ENCODE data around the gene MUC22. TPM values are rescaled to one million over a fixed set of nuclear protein-coding genes. Genes with fewer than 3 reads are reported as not detected.
A peak's percentile ranks its signal among the peaks of the same experiment; 100 is the strongest.

Gene MUC22
- total RNA-seq, 2 experiments from 2014 or later = not detected

DNA sequence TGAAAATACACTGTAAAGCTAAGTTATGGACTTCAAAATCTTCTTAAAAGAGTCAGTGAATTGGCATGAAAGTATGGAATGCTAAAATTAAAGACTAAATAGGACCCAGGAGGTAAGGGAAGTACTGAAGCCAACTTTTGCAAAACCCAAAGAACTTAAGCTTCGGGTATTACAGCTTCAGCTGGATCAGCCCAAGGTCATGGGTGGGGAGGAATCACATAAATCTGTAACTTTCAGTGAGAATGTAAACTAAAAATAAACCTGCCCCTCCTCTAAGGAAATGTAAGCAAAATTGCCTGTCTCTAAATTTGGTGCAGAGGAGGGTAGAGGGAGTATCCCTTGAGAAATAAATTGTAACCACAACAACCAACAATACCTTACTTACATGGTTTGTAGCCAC, 31.1 kb upstream of the MUC22 start:
- ChIA-PET POLR2A (no interaction called here), CTCF (interaction anchor here (1.1 to 1.6 kb wide), 2 partner anchors 101 to 108 kb away, joined by 3 to 4 read pairs; no protein-coding TSS in a partner anchor)

GRCh38 chr6:30979690-30980089, 30.6 kb upstream of the MUC22 start:
- DNase-seq = no peak
- peaks cover 45% of the 10 kb centered on the region for H3K27me3 Mint-ChIP-seq (ENCODE audit: low read depth)
- no peak overlapping the region for H3K27ac Mint-ChIP-seq
- no peaks in the 10 kb centered on the region for H3K36me3 Mint-ChIP-seq (ENCODE audit: low read depth)
- no peak overlapping the region for H3K4me3 Mint-ChIP-seq
- CTCF ChIA-PET = interaction anchor here (1.6 kb wide), 1 partner anchor 108 kb away, joined by 4 read pairs; no protein-coding TSS in a partner anchor
- POLR2A ChIA-PET = no interaction called here
- H3K4me1 Mint-ChIP-seq (ENCODE audit: low read depth) = peaks cover 4% of the 10 kb centered on the region
- H3K9me3 Mint-ChIP-seq (ENCODE audit: insufficient read depth) = no peaks in the 10 kb centered on the region
- ATAC-seq = no peak

More for the DNA sequence above, 31.1 kb upstream of the MUC22 start:
- Mint-ChIP-seq H3K27ac (no peak overlapping the region), H3K36me3 (ENCODE audit: low read depth) (no peaks in the 10 kb centered on the region), H3K27me3 (ENCODE audit: low read depth) (peaks cover 46% of the 10 kb centered on the region), H3K9me3 (ENCODE audit: insufficient read depth) (no peaks in the 10 kb centered on the region), H3K4me1 (ENCODE audit: low read depth) (peaks cover 4% of the 10 kb centered on the region), H3K4me3 (no peak overlapping the region)
- DNase-seq (no peak), ATAC-seq (no peak)

- H3K27ac Mint-ChIP-seq = no peak overlapping the region
- DNase-seq = no peak
- ChIA-PET POLR2A (no interaction called here), CTCF (interaction anchor here (1.0 to 1.3 kb wide), 3 partner anchors 74 to 105 kb away, joined by 3 read pairs; no protein-coding TSS in a partner anchor)
- peaks cover 11% of the 10 kb centered on the region for H3K4me1 Mint-ChIP-seq (ENCODE audit: low read depth)
- no peak overlapping the region for H3K4me3 Mint-ChIP-seq
- H3K9me3 Mint-ChIP-seq (ENCODE audit: insufficient read depth) = no peaks in the 10 kb centered on the region
- no peaks in the 10 kb centered on the region for H3K36me3 Mint-ChIP-seq (ENCODE audit: low read depth)
- H3K27me3 Mint-ChIP-seq (ENCODE audit: low read depth) = peaks cover 41% of the 10 kb centered on the region
- ATAC-seq = no peak
These were observed 28.1 kb upstream of the MUC22 start for GRCh38 chr6:30981942-30982772.

GRCh38 chr6:30983439-30983838, 26.8 kb upstream of the MUC22 start, which contains the start of gene MUC21:
Gene MUC21, plus strand, starts transcription at chr6:30983718. Its CDS starts 241 bp downstream, at chr6:30983959.
- H3K27me3 Mint-ChIP-seq (ENCODE audit: low read depth) = peaks cover 31% of the 10 kb centered on the region
- H3K27ac Mint-ChIP-seq = no peak within 1 kb of the TSS
- no peak for ATAC-seq
- no peaks in the 10 kb centered on the region for H3K36me3 Mint-ChIP-seq (ENCODE audit: low read depth)
- H3K4me1 Mint-ChIP-seq (ENCODE audit: low read depth) = peaks cover 11% of the 10 kb centered on the region
- POLR2A ChIA-PET = no interaction called here
- no peak for DNase-seq
- no peaks in the 10 kb centered on the region for H3K9me3 Mint-ChIP-seq (ENCODE audit: insufficient read depth)
- no peak within 1 kb of the TSS for H3K4me3 Mint-ChIP-seq
- CTCF ChIA-PET = no interaction called here

DNA sequence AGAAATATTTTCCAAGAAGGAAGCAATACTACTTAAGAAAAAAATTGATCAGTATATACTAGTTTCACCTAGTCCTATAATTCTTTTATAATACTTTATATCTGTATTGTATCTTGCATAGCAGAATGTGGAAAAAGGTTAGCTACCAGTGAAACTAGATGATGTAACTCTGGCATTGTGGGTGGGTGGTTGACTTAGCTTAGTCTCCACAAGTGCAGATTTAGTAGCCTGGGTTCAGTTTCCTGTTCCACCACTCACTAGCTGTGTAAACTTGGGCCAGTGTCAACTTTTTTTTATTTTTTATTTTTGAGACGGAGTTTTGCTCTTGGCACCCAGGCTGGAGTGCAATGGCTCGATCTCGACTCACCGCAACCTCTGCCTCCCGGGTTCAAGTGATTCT, 24.8 kb upstream of the MUC22 start:
- Mint-ChIP-seq H3K36me3 (ENCODE audit: low read depth) (no peaks in the 10 kb centered on the region), H3K4me3 (no peak overlapping the region), H3K9me3 (ENCODE audit: insufficient read depth) (no peaks in the 10 kb centered on the region), H3K4me1 (ENCODE audit: low read depth) (peaks cover 22% of the 10 kb centered on the region), H3K27me3 (ENCODE audit: low read depth) (peaks cover 21% of the 10 kb centered on the region), H3K27ac (no peak overlapping the region)
- ATAC-seq (no peak), DNase-seq (no peak)
- POLR2A ChIA-PET = no interaction called here
- CTCF ChIA-PET = interaction anchor here (1.0 kb wide), 1 partner anchor 19 kb away, joined by 3 read pairs; no protein-coding TSS in a partner anchor

DNA sequence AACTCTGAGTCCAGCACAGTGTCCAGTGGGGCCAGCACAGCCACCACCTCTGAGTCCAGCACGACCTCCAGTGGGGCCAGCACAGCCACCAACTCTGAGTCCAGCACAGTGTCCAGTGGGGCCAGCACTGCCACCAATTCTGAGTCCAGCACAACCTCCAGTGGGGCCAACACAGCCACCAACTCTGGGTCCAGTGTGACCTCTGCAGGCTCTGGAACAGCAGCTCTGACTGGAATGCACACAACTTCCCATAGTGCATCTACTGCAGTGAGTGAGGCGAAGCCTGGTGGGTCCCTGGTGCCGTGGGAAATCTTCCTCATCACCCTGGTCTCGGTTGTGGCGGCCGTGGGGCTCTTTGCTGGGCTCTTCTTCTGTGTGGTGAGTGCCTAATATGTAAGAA, 23.0 kb upstream of the MUC22 start:
- DNase-seq (no peak), ATAC-seq (no peak)
- H3K36me3 Mint-ChIP-seq (ENCODE audit: low read depth) = no peaks in the 10 kb centered on the region
- CTCF ChIA-PET = interaction anchor here (2.5 kb wide), 1 partner anchor 72 kb away, joined by 7 read pairs; no protein-coding TSS in a partner anchor
- no peak overlapping the region for H3K27ac Mint-ChIP-seq
- POLR2A ChIA-PET = no interaction called here
- H3K27me3 Mint-ChIP-seq (ENCODE audit: low read depth) = peaks cover 12% of the 10 kb centered on the region
- H3K4me3 Mint-ChIP-seq = no peak overlapping the region
- peaks cover 24% of the 10 kb centered on the region for H3K4me1 Mint-ChIP-seq (ENCODE audit: low read depth)
- no peaks in the 10 kb centered on the region for H3K9me3 Mint-ChIP-seq (ENCODE audit: insufficient read depth)

- Mint-ChIP-seq H3K4me3 (no peak overlapping the region), H3K36me3 (ENCODE audit: low read depth) (no peaks in the 10 kb centered on the region), H3K27me3 (ENCODE audit: low read depth) (peaks cover 2% of the 10 kb centered on the region), H3K27ac (no peak overlapping the region), H3K9me3 (ENCODE audit: insufficient read depth) (no peaks in the 10 kb centered on the region), H3K4me1 (ENCODE audit: low read depth) (peaks cover 23% of the 10 kb centered on the region)
- DNase-seq (no peak), ATAC-seq (no peak)
- ChIA-PET POLR2A (no interaction called here), CTCF (interaction anchor here (2.5 kb wide), 1 partner anchor 73 kb away, joined by 7 read pairs; no protein-coding TSS in a partner anchor)
These were observed 22.0 kb upstream of the MUC22 start for GRCh38 chr6:30988209-30988825.

DNA sequence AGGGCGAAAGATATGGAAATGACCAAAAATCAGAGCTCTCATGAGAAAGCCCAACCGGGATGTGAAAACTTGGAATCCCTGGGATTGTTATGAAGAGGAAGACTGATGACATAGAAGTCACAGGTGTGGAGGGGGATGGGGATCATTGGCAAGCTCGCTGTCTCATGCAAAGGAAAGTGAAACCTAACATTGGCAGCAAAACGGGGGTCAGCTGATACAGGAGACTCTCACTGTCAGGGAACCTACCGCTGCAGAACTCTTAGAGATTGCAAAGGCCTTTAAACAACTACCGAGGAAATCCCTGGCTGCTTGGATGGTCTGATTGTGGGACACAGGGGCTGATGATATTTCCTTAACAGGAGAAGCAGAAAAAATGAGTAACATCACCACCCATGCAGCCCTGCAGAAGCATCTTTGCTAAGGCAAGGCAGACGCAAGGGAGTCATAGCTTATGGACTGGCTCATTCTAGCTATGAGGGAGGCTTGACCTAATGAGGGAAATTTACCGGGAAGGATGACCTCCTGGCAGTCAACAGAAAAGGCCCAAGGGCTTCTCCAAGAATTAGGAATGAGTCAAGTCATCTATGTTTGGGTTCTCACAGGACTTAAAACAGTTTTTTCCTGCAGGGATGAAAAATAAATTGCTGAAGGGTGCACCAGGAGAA, 19.7 kb upstream of the MUC22 start:
- Mint-ChIP-seq H3K4me1 (ENCODE audit: low read depth) (peaks cover 18% of the 10 kb centered on the region), H3K9me3 (ENCODE audit: insufficient read depth) (no peaks in the 10 kb centered on the region), H3K36me3 (ENCODE audit: low read depth) (no peaks in the 10 kb centered on the region), H3K4me3 (peak overlapping the region; percentile 58), H3K27ac (peak overlapping the region; percentile 74), H3K27me3 (ENCODE audit: low read depth) (peaks cover 2% of the 10 kb centered on the region)
- peak; percentile 61 for DNase-seq
- CTCF ChIA-PET = interaction anchor here (0.8 kb wide), 1 partner anchor 89 kb away, joined by 3 read pairs; no protein-coding TSS in a partner anchor
- peak; percentile 74 for ATAC-seq
- POLR2A ChIA-PET = no interaction called here

GRCh38 chr6:30991891-30992290, 18.4 kb upstream of the MUC22 start:
- ChIA-PET CTCF (interaction anchor here (0.6 kb wide), 1 partner anchor 60 kb away, joined by 3 read pairs; the partner anchor contains the start of gene SFTA2), POLR2A (no interaction called here)
- H3K27ac Mint-ChIP-seq = no peak overlapping the region
- H3K36me3 Mint-ChIP-seq (ENCODE audit: low read depth) = no peaks in the 10 kb centered on the region
- no peak overlapping the region for H3K4me3 Mint-ChIP-seq
- H3K4me1 Mint-ChIP-seq (ENCODE audit: low read depth) = peaks cover 17% of the 10 kb centered on the region
- peaks cover 2% of the 10 kb centered on the region for H3K27me3 Mint-ChIP-seq (ENCODE audit: low read depth)
- ATAC-seq (no peak), DNase-seq (no peak)
- no peaks in the 10 kb centered on the region for H3K9me3 Mint-ChIP-seq (ENCODE audit: insufficient read depth)

DNA sequence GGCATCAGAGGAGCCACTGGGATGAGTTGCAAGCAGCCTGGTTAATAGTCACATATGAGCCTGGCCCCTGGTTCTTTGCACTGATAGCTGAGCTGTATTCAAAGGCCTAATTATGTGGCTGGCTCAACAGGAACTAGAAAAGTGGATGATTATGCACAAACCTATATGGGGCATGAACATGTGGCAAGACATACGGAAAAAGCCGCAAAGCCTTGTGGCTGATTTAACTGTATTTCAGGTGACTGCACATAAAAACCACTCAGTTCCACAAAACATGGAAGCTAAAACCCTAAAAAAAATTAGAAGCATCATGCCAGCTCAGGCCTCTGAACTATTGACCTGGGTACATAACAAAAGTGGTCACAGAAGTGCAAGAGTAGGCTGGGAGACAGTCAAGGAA, 13.0 kb upstream of the MUC22 start:
- DNase-seq = no peak
- Mint-ChIP-seq H3K4me1 (ENCODE audit: low read depth) (no peaks in the 10 kb centered on the region), H3K4me3 (no peak overlapping the region), H3K9me3 (ENCODE audit: insufficient read depth) (no peaks in the 10 kb centered on the region), H3K36me3 (ENCODE audit: low read depth) (no peaks in the 10 kb centered on the region), H3K27me3 (ENCODE audit: low read depth) (peaks cover 2% of the 10 kb centered on the region), H3K27ac (no peak overlapping the region)
- ATAC-seq = no peak
- POLR2A ChIA-PET = no interaction called here
- CTCF ChIA-PET = no interaction called here

GRCh38 chr6:30998785-30999184, 11.5 kb upstream of the MUC22 start:
- CTCF ChIA-PET = no interaction called here
- POLR2A ChIA-PET = no interaction called here
- no peaks in the 10 kb centered on the region for H3K36me3 Mint-ChIP-seq (ENCODE audit: low read depth)
- no peak overlapping the region for H3K4me3 Mint-ChIP-seq
- DNase-seq = no peak
- no peak for ATAC-seq
- no peak overlapping the region for H3K27ac Mint-ChIP-seq
- peaks cover 2% of the 10 kb centered on the region for H3K27me3 Mint-ChIP-seq (ENCODE audit: low read depth)
- no peaks in the 10 kb centered on the region for H3K9me3 Mint-ChIP-seq (ENCODE audit: insufficient read depth)
- H3K4me1 Mint-ChIP-seq (ENCODE audit: low read depth) = no peaks in the 10 kb centered on the region
